ENCODE results near the gene COL6A2. TPM values are rescaled to one million over a fixed set of nuclear protein-coding genes. Genes with fewer than 3 reads are reported as not detected.
"Not testable (repeated sequence)": the region's sequence is repeated elsewhere in the genome, so short reads cannot be mapped to it uniquely, and the experiment has no call there.

COL6A2 gene
- total and polyA plus RNA-seq, 10 of the 15 experiments (the other 5 are each of a cell fraction or from before 2014, with no cell fraction given) = 0.16 to 1.3 (median 0.34) TPM; not detected in 7

- TF ChIP-seq PKNOX1 (IDR thresholded peaks at IDR 0.05) = no peak
- no peak for TF ChIP-seq PRDM15 (CRISPR knock-in tag; IDR thresholded peaks at IDR 0.05)
- TF ChIP-seq RFX5 (IDR thresholded peaks at IDR 0.05; ENCODE audit: low read depth, low read length) = no peak
- no peak for TF ChIP-seq CREM (IDR thresholded peaks at IDR 0.05; ENCODE audit: low read depth)
- no peak for TF ChIP-seq RCOR1 (conservative IDR thresholded peaks at IDR 0.05; ENCODE audit: low read depth, low read length)
- no peak for TF ChIP-seq FOS (IDR thresholded peaks at IDR 0.05; ENCODE audit: borderline replicate concordance, extremely low read depth, insufficient read length)
- no peak for TF ChIP-seq CBX3 (IDR thresholded peaks at IDR 0.05; ENCODE audit: borderline replicate concordance, low read depth)
- TF ChIP-seq YBX1 (IDR thresholded peaks at IDR 0.05) = no peak
Observed at GRCh38 chr21:46069719-46070279, 28.1 kb upstream of the COL6A2 start (continued).

GRCh38 chr21:46071082-46071481 lies 26.8 kb upstream of the COL6A2 start:
- BruUV-seq (replicated peaks) = no TSS peak
- Histone ChIP-seq H2AFZ (ENCODE audit: control insufficient read depth, low read depth, low read length) (no peak overlapping the region), H3K27me3 (replicated peaks in 1 of 2; ENCODE audit: control insufficient read depth in 2 of 2, insufficient read depth in 2 of 2, low read length in 1 of 2) (no peaks in the 10 kb centered on the region), H3K9me3 (replicated peaks; ENCODE audit: control insufficient read depth, insufficient read depth, low read length) (no peaks in the 10 kb centered on the region; the same call in 1 of the 3 replicates), H3K4me1 (ENCODE audit: control insufficient read depth, insufficient read depth, low read length) (no peaks in the 10 kb centered on the region), H3K4me2 (ENCODE audit: control insufficient read depth, insufficient read depth) (no peak overlapping the region), H3K79me2 (ENCODE audit: control insufficient read depth, insufficient read depth, low read length) (no peaks in the 10 kb centered on the region), H3K9ac (ENCODE audit: control insufficient read depth, insufficient read depth, low read length) (no peak overlapping the region), H4K20me1 (ENCODE audit: control insufficient read depth, insufficient read depth) (no peaks in the 10 kb centered on the region), H3K4me3 (no peak overlapping the region), H3K36me3 (ENCODE audit: control insufficient read depth in 2 of 2, insufficient read depth in 2 of 2, low read length in 1 of 2) (no peaks in the 10 kb centered on the region), H3K27ac (ENCODE audit: control insufficient read depth, insufficient read depth) (no peak overlapping the region)
- SMC1A ChIA-PET (ENCODE audit: uncharacterized antibody, unreplicated experiment) = no interaction called here
- DNase-seq (ENCODE audit: low read depth, low spot score) = no peak
- FAIRE-seq = no peak
- CTCF ChIA-PET = no interaction called here
- TF ChIP-seq RB1 (IDR thresholded peaks at IDR 0.05; ENCODE audit: borderline replicate concordance) (no peak), EP300 (IDR thresholded peaks at IDR 0.05; ENCODE audit: borderline replicate concordance in 1 of 2, control insufficient read depth in 1 of 2, low read depth in 2 of 2, low read length in 2 of 2) (no peak)
- 19% methylated on average over 12 of the region's 13 CpGs for WGBS (ENCODE audit: insufficient coverage, insufficient replicate concordance, low lambda C conversion rate, missing lambda C conversion rate)
- ATAC-seq = no peak
- POLR2A ChIA-PET = no interaction called here
- intact Hi-C loops (cut with micrococcal nuclease; ENCODE audit: unreplicated experiment) (no loop called here), in situ Hi-C loops (cut with MboI) (no loop called here)
- RAD21 ChIA-PET (ENCODE audit: unreplicated experiment) = no interaction called here

GRCh38 chr21:46076724-46077123 lies 21.2 kb upstream of the COL6A2 start:
- FAIRE-seq; H3K79me2 ChIP-seq (ENCODE audit: control insufficient read depth, insufficient read depth, low read length): not testable (repeated sequence)

More at GRCh38 chr21:46076724-46077123, 21.2 kb upstream of the COL6A2 start:
- RAD21 ChIA-PET (ENCODE audit: unreplicated experiment); H3K4me1 ChIP-seq (ENCODE audit: control insufficient read depth, insufficient read depth, low read length); ATAC-seq; BruUV-seq (replicated peaks); intact Hi-C loops (cut with micrococcal nuclease; ENCODE audit: unreplicated experiment); H3K4me2 ChIP-seq (ENCODE audit: control insufficient read depth, insufficient read depth); POLR2A ChIA-PET; H3K27ac ChIP-seq (ENCODE audit: control insufficient read depth, insufficient read depth); H2AFZ ChIP-seq (ENCODE audit: control insufficient read depth, low read depth, low read length); H3K36me3 ChIP-seq (ENCODE audit: control insufficient read depth in 2 of 2, insufficient read depth in 2 of 2, low read length in 1 of 2); H4K20me1 ChIP-seq (ENCODE audit: control insufficient read depth, insufficient read depth); in situ Hi-C loops (cut with MboI); H3K9ac ChIP-seq (ENCODE audit: control insufficient read depth, insufficient read depth, low read length); H3K4me3 ChIP-seq; H3K9me3 ChIP-seq (replicated peaks; ENCODE audit: control insufficient read depth, insufficient read depth, low read length); H3K27me3 ChIP-seq (replicated peaks in 1 of 2; ENCODE audit: control insufficient read depth in 2 of 2, insufficient read depth in 2 of 2, low read length in 1 of 2); SMC1A ChIA-PET (ENCODE audit: uncharacterized antibody, unreplicated experiment); DNase-seq (ENCODE audit: low read depth, low spot score); CTCF ChIA-PET: not testable (repeated sequence)
- WGBS (ENCODE audit: insufficient coverage, insufficient replicate concordance, low lambda C conversion rate, missing lambda C conversion rate) = 52% methylated on average over 8 of the region's 8 CpGs
